Thymus (tissue), 11 donors: ENCODE data around the gene PLCB3. TPM values are rescaled to one million over a fixed set of nuclear protein-coding genes. Genes with fewer than 3 reads are reported as not detected.
"Not testable (repeated sequence)": the region's sequence is repeated elsewhere in the genome, so short reads cannot be mapped to it uniquely, and the experiment has no call there.

Experiments used
- DNase-seq, 9 donors: peaks; one replicate each; pipeline ENCODE4 v3.0.0-alpha.2; 2013; ENCODE audit warnings: low spot score in 9 of 9, low read depth in 6 of 9, missing footprints in 1 of 9
- H3K27ac ChIP-seq, 2 donors: one replicate each; pipeline ENCODE4 v1.5.1; 2013; ENCODE audit warnings: control low read depth in 1 of 2, low read depth in 1 of 2, low read length in 1 of 2, mild to moderate bottlenecking in 1 of 2, moderate library complexity in 1 of 2
- H3K27me3 ChIP-seq, 2 donors: one replicate each; pipeline ENCODE4 v1.5.1; 2013; ENCODE audit warnings: low read length in 1 of 2; ENCODE audit not compliant: control insufficient read depth in 2 of 2, insufficient read depth in 1 of 2
- H3K36me3 ChIP-seq, 2 donors: one replicate each; pipeline ENCODE4 v1.5.1; 2013; ENCODE audit warnings: low read length in 1 of 2, mild to moderate bottlenecking in 1 of 2, moderate library complexity in 1 of 2; ENCODE audit not compliant: control insufficient read depth in 2 of 2, insufficient read depth in 2 of 2
- H3K4me1 ChIP-seq, 2 donors: one replicate each; pipeline ENCODE4 v1.5.1; 2013; ENCODE audit warnings: low read length in 2 of 2; ENCODE audit not compliant: control insufficient read depth in 2 of 2, insufficient read depth in 2 of 2
- H3K4me3 ChIP-seq, 2 donors: one replicate each; pipeline ENCODE4 v1.5.1; 2013; ENCODE audit warnings: low read length in 2 of 2, control low read depth in 1 of 2, mild to moderate bottlenecking in 1 of 2
- H3K9me3 ChIP-seq, 2 donors: one replicate each; pipeline ENCODE4 v1.5.1; 2013; ENCODE audit warnings: low read length in 1 of 2, mild to moderate bottlenecking in 1 of 2; ENCODE audit not compliant: control insufficient read depth in 2 of 2, insufficient read depth in 1 of 2
- WGBS: extraction: QIAGEN DNeasy Blood & Tissue Kit; methylation state at CpG from one replicate; pipeline ENCODE4 v1.1.7; 2013; 5-methylcytosine and 5-hydroxymethylcytosine counted together
- polyA plus RNA-seq: library from polyadenylated mRNA; stranded (reverse); fragments of 200-250 nt; gene quantifications from one replicate; pipeline ENCODE4 v1.2.3, GENCODE V29; 2013
- total RNA-seq: library from RNA; stranded (reverse); fragments of 120-200 nt; gene quantifications from one replicate; pipeline ENCODE4 v1.2.4, GENCODE V29; 2013
- donor health status: healthy.

PLCB3 gene
- total and polyA plus RNA-seq, 2 donors = 5.8 to 7.3 TPM

DNA sequence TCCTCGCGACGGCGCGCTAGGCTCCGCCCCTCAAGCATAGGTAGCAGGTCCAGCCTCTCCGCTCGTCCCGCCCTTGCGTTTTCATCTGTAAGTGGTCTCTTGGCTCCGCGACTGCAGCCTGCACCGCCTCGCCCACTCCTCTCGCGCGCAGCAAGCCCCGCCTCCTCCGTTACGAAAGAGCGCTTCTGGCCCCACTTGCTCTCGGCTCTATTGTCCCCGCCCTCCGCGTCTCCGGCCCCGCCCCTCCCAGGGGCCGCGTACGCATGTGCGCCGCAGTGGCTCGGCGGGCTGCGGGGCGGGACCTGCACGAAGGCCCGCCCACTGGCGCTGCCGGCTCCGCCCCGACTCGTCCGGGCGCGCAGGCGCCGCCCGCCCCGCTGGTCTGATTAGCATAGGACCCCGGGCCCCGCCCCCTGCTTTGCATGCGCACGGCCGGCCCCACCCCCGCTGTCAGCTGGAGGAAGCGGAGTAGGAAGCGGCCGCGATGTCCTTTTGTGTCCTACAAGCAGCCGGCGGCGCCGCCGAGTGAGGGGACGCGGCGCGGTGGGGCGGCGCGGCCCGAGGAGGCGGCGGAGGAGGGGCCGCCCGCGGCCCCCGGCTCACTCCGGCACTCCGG lies 53.9 kb downstream of the PLCB3 start, which contains the start of gene ESRRA:
Gene ESRRA, plus strand, starts transcription at position 450 of the 616 bp plus-strand sequence. CDS start 1,656 bp downstream, outside the sequence.
- 1% methylated on average over 81 of the region's 81 CpGs for WGBS
- peaks cover 15 to 29% of the 10 kb centered on the region in 2 donors for H3K4me1 ChIP-seq

DNA sequence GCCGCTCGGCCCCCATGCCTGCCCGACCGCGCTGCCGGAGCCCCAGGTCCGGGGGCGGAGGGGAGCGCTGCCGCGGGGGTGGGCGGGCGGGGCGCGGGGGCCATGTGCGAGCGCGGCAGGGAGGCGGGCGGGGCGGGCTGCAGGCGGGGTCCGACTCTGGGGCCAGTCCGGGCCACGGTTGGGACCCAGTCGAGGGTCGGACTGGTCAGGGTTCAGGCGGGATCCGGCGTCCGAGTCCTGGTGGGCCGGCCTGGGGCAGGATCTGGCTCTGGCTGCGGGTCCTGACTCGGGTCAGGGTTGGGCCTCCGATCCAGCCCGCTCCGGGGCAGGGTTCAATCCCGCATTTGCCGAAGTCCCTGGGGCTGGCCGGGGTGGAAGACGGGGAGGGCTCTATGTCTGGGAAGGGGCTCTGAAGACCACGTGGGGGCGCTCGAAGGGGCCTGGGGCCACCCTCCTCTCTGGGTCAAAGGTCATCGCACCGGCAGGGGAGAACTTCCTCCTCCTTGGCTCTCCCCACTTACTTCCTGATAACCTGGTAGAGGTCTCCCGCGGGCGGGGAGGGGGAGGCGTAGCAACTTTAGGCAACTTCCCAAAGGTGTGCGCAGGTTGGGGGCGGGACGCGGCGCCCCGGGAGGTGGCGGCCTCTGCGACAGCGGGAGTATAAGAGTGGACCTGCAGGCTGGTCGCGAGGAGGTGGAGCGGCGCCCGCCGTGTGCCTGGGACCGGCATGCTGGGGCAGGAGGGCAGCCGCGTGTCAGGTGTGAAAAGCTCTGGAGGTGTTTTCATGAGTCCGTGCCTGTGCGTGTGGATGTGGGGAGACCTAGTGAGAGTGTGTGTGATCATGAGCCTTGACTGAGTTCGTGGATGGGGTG lies 54.6 kb downstream of the PLCB3 start:
- Histone ChIP-seq H3K4me3 (peak overlapping the region; percentile 69 to 89), H3K4me1 (peaks cover 12 to 21% of the 10 kb centered on the region in 2 donors), H3K27me3 (peaks cover 14 to 32% of the 10 kb centered on the region in 2 donors), H3K9me3 (peaks cover 0 to 11% of the 10 kb centered on the region in 2 donors), H3K36me3 (peaks cover 10 to 16% of the 10 kb centered on the region in 2 donors), H3K27ac (peak overlapping the region; percentile 84 to 86)
- 1% methylated on average over 71 of the region's 71 CpGs for WGBS
- DNase-seq = peak in 5 of 9 donors; percentile 64 to 84 (median 71)

More for the DNA sequence above, 53.9 kb downstream of the PLCB3 start, which contains the start of gene ESRRA:
- Histone ChIP-seq H3K27me3 (peaks cover 21 to 40% of the 10 kb centered on the region in 2 donors), H3K9me3 (peaks cover 0 to 19% of the 10 kb centered on the region in 2 donors), H3K27ac (peak within 1 kb of the TSS; percentile 90 to 91), H3K36me3 (peaks cover 10 to 16% of the 10 kb centered on the region in 2 donors), H3K4me3 (peak within 1 kb of the TSS; percentile 69 to 89)
- peak; percentile 92 to 99 (median 98) for DNase-seq

DNA sequence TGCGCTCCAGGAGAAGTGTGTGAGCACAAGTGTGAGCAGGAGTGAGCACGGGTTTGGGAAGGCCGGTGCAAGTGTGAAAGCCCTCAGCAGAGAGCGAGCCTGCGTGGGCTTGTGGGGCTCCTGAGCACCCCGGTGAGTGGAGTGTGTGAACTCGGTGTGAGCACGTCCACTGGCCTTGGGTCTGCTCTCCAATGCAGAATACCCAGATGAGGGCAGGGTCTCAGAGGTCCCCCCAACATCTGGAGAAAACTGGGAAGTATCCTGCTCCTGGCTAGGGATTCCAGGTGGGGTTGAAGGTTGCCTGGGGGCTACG lies 55.2 kb downstream of the PLCB3 start:
- Histone ChIP-seq H3K4me1 (peaks cover 10 to 21% of the 10 kb centered on the region in 2 donors), H3K36me3 (peaks cover 14 to 16% of the 10 kb centered on the region in 2 donors), H3K4me3 (peak overlapping the region; percentile 69 to 89), H3K9me3 (peaks cover 0 to 7% of the 10 kb centered on the region in 2 donors), H3K27me3 (peaks cover 8 to 27% of the 10 kb centered on the region in 2 donors), H3K27ac (peak overlapping the region in 1 of 2 donors; percentile 70)
- WGBS = 42% methylated on average over 9 of the region's 9 CpGs
- no peak for DNase-seq

DNA sequence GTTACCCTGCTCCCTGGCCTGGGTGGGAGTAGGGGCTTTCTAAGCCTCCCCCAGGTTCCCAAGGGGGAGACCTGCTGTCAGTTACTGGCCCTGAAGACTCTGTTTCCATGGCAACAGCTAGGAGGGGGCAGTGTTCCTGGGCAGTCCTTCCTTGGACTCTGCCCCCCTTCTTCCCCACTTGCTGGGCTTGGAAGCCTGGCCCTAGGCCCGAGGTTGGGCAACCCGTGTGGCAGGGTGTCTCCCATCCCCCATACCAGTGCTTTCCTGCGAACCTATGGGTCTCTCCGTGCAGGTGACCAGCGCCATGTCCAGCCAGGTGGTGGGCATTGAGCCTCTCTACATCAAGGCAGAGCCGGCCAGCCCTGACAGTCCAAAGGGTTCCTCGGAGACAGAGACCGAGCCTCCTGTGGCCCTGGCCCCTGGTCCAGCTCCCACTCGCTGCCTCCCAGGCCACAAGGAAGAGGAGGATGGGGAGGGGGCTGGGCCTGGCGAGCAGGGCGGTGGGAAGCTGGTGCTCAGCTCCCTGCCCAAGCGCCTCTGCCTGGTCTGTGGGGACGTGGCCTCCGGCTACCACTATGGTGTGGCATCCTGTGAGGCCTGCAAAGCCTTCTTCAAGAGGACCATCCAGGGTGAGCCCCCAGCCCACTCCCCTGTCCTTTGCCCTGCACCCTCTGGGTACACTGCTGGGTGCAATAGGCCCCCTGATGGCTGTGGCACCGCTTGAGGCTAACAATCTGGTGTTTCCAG lies 55.7 kb downstream of the PLCB3 start:
- WGBS = 91% methylated on average over 15 of the region's 15 CpGs
- Histone ChIP-seq H3K4me1 (peaks cover 10 to 21% of the 10 kb centered on the region in 2 donors), H3K36me3 (peaks cover 14 to 16% of the 10 kb centered on the region in 2 donors), H3K4me3 (peak overlapping the region; percentile 69 to 89), H3K9me3 (peaks cover 0 to 4% of the 10 kb centered on the region in 2 donors), H3K27me3 (peaks cover 3 to 21% of the 10 kb centered on the region in 2 donors), H3K27ac (no peak overlapping the region)
- no peak for DNase-seq

DNA sequence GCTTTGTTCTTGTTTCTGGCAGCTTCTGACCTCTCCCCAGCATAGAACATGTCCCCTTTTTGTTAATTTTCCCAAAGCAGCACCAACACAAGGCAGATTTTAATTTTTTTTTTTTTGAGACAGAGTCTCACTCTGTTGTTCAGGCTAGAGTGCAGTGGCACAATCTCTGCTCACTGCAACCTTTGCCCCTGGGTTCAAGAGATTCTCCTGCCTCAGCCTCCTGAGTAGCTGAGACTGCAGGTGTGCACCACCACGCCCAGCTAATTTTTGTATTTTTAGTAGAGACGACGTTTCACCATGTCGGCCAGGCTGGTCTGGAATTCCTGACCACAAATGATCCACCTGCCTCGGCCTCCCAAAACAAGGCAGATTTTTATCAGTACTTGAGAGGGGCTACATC lies 56.5 kb downstream of the PLCB3 start:
- 97% methylated on average over 5 of the region's 5 CpGs for WGBS

DNA sequence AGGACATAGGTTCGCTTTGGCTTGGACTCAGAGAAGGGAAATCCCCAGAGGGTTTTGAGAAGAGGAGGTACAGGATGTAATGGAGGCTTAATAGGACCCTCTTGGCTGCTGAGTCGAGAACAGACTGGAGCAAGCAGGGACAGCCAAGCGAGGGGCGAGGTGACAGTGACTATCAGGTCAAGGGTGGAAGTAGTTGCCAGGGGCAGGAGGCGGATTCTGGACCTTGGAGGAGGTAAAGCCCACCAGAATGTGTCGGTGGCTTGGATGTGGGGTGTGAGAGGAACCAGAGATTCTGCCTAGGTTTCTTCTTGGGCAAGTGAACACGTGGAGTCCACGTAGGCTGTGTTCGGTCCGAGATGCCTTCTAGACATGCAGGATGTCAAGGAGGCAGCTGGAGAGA lies 61.6 kb downstream of the PLCB3 start:
- H3K36me3 ChIP-seq = peaks cover 35 to 36% of the 10 kb centered on the region in 2 donors
- no peak overlapping the region for H3K4me3 ChIP-seq
- H3K4me1 ChIP-seq = peaks cover 4 to 19% of the 10 kb centered on the region in 2 donors
- no peak for DNase-seq
- H3K27me3 ChIP-seq = no peaks in the 10 kb centered on the region
- peaks cover 0 to 1% of the 10 kb centered on the region in 2 donors for H3K9me3 ChIP-seq
- 96% methylated on average over 10 of the region's 10 CpGs for WGBS
- H3K27ac ChIP-seq = no peak overlapping the region

More for the DNA sequence above, 56.5 kb downstream of the PLCB3 start:
- not testable (repeated sequence) for DNase-seq, H3K27ac ChIP-seq, H3K4me3 ChIP-seq, H3K9me3 ChIP-seq
- peaks cover 10 to 25% of the 10 kb centered on the region in 2 donors for H3K4me1 ChIP-seq
- H3K27me3 ChIP-seq = peaks cover 2 to 14% of the 10 kb centered on the region in 2 donors
- H3K36me3 ChIP-seq = peaks cover 16 to 18% of the 10 kb centered on the region in 2 donors

DNA sequence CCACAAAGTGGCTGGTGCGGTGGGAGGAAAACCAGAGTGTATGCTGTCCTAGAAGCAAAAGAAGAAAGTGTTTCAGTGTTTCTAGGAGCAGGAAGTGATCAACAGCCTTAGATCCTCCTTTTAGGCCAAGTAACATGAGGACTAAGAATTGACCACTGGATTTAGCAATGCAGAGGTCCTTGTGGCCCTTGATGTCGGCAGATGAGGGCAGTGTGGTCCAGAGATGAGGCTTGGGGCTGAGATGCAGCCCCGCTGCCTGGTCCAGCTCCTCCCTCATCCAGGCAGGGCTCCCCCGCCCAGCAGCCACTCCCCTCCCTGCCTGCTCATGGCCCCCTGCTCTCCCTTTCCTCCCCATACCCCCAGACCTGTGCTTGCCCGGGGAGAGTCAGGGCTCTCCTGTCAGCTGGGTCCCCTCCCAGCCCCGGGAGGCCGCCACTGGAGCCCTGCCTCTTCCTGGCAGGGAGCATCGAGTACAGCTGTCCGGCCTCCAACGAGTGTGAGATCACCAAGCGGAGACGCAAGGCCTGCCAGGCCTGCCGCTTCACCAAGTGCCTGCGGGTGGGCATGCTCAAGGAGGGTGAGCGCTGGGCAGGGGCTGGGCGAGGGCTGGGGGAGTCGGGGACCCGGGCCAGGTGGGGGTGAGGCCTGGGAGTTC lies 62.3 kb downstream of the PLCB3 start:
- Histone ChIP-seq H3K4me1 (peaks cover 4 to 23% of the 10 kb centered on the region in 2 donors), H3K27ac (no peak overlapping the region), H3K27me3 (no peaks in the 10 kb centered on the region), H3K4me3 (no peak overlapping the region), H3K9me3 (peaks cover 1 to 4% of the 10 kb centered on the region in 2 donors), H3K36me3 (peaks cover 35 to 36% of the 10 kb centered on the region in 2 donors)
- no peak for DNase-seq
- WGBS = 95% methylated on average over 18 of the region's 18 CpGs

DNA sequence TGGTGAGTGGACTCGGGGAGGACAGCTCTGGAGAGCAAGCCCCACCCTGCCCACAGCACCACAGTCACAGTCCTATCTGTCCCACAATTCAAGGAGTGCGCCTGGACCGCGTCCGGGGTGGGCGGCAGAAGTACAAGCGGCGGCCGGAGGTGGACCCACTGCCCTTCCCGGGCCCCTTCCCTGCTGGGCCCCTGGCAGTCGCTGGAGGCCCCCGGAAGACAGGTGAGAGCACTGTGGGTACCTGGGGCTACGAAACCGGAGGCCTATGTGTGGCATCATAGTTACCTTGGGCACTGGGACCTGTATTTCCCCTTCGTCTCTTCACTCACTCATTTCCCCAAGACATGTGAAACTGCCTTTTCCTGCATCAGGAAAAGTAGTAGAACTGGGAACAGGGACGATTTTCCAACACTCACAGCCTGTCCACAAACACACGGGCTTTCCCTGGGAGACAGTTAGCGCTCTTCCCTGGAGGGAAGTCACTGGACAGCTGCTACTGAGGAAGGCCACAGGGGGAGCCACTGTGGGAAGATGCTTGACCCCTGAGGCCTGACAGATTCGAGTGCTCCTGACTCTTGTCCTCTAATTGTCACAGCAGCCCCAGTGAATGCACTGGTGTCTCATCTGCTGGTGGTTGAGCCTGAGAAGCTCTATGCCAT lies 62.9 kb downstream of the PLCB3 start:
- no peaks in the 10 kb centered on the region for H3K27me3 ChIP-seq
- H3K4me1 ChIP-seq = peaks cover 9 to 29% of the 10 kb centered on the region in 2 donors
- no peak for DNase-seq
- H3K27ac ChIP-seq = no peak overlapping the region
- H3K9me3 ChIP-seq = peaks cover 1 to 4% of the 10 kb centered on the region in 2 donors
- 97% methylated on average over 19 of the region's 19 CpGs for WGBS
- peaks cover 32 to 36% of the 10 kb centered on the region in 2 donors for H3K36me3 ChIP-seq
- no peak overlapping the region for H3K4me3 ChIP-seq
